ENCODE results near the gene TBC1D17. TPM values are rescaled to one million over a fixed set of nuclear protein-coding genes. Genes with fewer than 3 reads are reported as not detected.

TBC1D17 gene
- total and polyA plus RNA-seq, 11 donors, result 30.1 to 54.8 (median 38.1) TPM

DNA sequence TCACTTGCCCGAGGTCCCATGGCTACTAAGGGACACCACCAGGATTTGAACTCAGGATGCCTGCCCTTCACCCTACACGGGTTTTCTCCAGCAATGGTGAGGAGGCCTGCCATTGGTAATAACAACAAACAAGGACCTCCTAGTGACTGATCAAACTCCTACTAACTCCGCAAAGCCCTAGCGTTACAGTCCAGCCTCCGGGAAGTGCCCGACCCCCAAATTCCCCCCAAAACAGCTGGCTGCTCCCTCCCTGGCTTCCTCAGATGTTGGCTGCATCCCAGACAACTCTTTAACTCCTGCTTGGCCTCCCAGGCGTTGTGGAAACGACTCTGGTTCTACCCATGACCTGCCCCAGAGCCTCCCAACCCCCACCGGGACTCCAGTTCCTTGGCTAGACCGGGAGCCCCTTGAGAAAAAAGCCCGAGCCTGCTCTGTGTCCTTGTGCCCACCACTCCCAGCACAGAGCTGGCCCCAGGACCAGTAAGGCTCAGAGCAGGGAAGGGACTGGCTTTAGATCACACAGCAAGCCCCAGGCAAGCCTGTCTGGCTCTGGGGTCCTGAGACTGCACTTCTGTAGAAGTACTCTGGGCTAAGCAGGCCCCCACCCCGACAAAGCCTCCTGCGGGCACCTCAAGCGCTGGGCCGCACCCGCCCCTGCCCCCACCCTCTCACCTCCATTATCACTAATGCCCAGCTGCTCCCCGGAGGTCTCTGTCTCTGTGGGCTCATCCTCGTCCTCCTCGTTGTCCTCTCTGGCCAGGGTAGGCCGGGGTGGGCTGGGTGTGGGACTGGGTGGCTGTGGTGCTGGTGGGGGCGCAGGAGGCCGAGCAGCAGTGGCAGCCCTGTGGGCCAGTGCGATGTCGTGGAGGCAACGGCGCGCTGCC lies 5.0 kb upstream of the TBC1D17 start:
- H3K4me3 ChIP-seq, result no peak overlapping the region
- no peak overlapping the region for H3K27ac ChIP-seq
- H3K4me1 ChIP-seq, result peaks cover 3 to 47% (median 33%) of the 10 kb centered on the region in 12 donors
- 84 to 89% (median 86%) methylated on average over 18 to 27 of the region's 27 CpGs for WGBS, 4 donors
- ATAC-seq (no peak), DNase-seq (peak in 1 of 5 donors; percentile 53)
- intact Hi-C loops (cut with DNase I), result no loop called here
- H3K36me3 ChIP-seq, result peaks cover 0 to 29% (median 6%) of the 10 kb centered on the region in 9 donors
- TF ChIP-seq, protein P1, sequence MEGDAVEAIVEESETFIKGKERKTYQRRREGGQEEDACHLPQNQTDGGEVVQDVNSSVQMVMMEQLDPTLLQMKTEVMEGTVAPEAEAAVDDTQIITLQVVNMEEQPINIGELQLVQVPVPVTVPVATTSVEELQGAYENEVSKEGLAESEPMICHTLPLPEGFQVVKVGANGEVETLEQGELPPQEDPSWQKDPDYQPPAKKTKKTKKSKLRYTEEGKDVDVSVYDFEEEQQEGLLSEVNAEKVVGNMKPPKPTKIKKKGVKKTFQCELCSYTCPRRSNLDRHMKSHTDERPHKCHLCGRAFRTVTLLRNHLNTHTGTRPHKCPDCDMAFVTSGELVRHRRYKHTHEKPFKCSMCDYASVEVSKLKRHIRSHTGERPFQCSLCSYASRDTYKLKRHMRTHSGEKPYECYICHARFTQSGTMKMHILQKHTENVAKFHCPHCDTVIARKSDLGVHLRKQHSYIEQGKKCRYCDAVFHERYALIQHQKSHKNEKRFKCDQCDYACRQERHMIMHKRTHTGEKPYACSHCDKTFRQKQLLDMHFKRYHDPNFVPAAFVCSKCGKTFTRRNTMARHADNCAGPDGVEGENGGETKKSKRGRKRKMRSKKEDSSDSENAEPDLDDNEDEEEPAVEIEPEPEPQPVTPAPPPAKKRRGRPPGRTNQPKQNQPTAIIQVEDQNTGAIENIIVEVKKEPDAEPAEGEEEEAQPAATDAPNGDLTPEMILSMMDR (IDR thresholded peaks at IDR 0.05), result no peak
- no peak for TF ChIP-seq POLR2A (IDR thresholded peaks at IDR 0.05)
- H3K27me3 ChIP-seq, result no peaks in the 10 kb centered on the region
- H3K9me3 ChIP-seq, result no peaks in the 10 kb centered on the region

DNA sequence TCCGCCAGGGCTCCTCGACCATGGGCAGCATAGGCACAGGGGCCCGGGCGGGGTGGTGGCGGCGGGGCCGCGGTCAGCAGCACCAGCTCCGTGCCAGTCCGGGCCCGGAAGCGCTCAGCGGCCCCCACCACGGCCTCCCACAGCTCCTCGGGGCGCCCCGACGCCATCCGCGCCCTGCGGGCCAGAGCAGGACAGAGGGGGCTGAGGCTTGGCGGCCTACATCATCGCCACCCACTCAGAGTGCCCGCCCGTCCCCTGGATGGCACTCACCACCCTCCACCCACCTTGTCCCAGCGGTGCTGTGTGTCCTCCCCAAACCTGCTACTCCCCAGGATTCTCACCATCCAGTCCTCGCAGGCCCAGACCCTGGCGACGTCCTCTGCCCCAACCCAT lies 4.4 kb upstream of the TBC1D17 start:
- TF ChIP-seq, protein P1 (IDR thresholded peaks at IDR 0.05), result no peak
- no peak for TF ChIP-seq POLR2A (IDR thresholded peaks at IDR 0.05)
- H3K9me3 ChIP-seq, result no peaks in the 10 kb centered on the region
- DNase-seq, result no peak
- H3K27ac ChIP-seq, result no peak overlapping the region
- peaks cover 3 to 47% (median 30%) of the 10 kb centered on the region in 12 donors for H3K4me1 ChIP-seq
- H3K36me3 ChIP-seq, result peaks cover 0 to 29% (median 6%) of the 10 kb centered on the region in 9 donors
- H3K27me3 ChIP-seq, result no peaks in the 10 kb centered on the region
- 91 to 97% (median 92%) methylated on average over 5 to 29 of the region's 29 CpGs for WGBS, 4 donors
- intact Hi-C loops (cut with DNase I), result no loop called here
- H3K4me3 ChIP-seq, result no peak overlapping the region
- ATAC-seq, result no peak

DNA sequence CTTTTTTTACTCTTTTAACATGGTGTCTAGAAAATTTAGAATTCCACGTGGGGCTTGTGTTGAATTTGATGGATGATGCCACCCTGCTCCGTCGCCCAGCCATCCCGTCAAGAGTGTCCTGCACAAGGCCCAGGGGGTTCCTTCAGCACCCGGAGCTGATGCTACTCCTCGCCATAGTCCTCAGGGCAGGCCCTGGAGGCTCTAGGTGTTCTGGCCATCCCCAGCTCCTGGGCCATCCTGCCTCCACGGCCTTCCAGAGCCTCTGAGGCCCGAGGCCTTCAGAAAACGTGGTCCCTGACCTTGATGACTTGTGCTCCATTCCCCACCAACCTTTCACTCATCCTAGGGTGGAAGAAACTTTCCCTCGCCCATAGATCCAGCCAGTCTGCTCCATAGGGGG lies 3.7 kb upstream of the TBC1D17 start:
- TF ChIP-seq POLR2A (IDR thresholded peaks at IDR 0.05), result no peak
- TF ChIP-seq, protein P1 (IDR thresholded peaks at IDR 0.05), result no peak
- WGBS, 4 donors, result 85 to 91% (median 88%) methylated on average over 10 of the region's 10 CpGs
- intact Hi-C loops (cut with DNase I), result no loop called here
- H3K4me3 ChIP-seq, result no peak overlapping the region
- H3K27ac ChIP-seq, result no peak overlapping the region
- peaks cover 0 to 29% (median 6%) of the 10 kb centered on the region in 9 donors for H3K36me3 ChIP-seq
- peaks cover 3 to 47% (median 31%) of the 10 kb centered on the region in 12 donors for H3K4me1 ChIP-seq
- ATAC-seq (no peak), DNase-seq (no peak)
- no peaks in the 10 kb centered on the region for H3K9me3 ChIP-seq
- H3K27me3 ChIP-seq, result no peaks in the 10 kb centered on the region

DNA sequence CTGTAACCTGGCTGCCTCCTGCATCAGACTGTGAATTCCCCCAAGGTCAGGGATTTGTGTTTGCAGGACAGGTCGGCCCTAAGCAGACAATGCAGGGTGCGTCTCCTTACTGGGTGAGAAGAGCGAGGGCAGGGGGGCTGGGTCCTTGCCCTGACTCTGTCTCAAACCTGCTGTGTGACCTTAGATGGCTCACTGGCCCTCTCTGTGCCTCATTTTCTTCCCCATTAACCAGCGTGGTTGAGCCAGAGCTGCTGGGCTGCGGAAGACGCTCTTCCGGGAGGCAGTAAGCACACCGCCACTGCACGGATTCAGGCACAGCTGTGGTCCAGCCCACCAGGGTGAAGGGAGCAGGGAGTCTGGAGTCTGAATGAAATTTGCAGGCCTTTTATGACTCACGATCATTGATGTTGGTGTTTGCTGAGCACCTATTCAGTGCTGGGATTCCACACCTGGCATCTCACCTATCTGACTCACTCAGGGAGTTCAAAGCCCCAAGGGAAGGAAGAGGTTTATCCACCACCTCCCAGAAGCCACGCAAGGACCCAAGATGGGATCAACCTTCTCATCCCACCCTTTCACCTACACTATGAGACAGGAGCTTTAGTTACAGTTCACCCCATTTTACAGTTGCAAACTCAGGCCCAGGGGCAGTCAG lies 2.9 kb upstream of the TBC1D17 start:
- DNase-seq, result no peak
- H3K27me3 ChIP-seq, result no peaks in the 10 kb centered on the region
- H3K4me3 ChIP-seq, result no peak overlapping the region
- peaks cover 3 to 43% (median 29%) of the 10 kb centered on the region in 12 donors for H3K4me1 ChIP-seq
- 94 to 98% (median 94%) methylated on average over 9 to 11 of the region's 11 CpGs for WGBS, 4 donors
- peaks cover 0 to 33% (median 12%) of the 10 kb centered on the region in 9 donors for H3K36me3 ChIP-seq
- intact Hi-C loops (cut with DNase I), result loop anchor here in 3 of 10 donors (5.0 kb wide), 4 partner anchors 53 to 377 kb away; partner anchors contain the start of genes ADM5 (in 1 of the 3), AP2A1 (in 1 of the 3), ATF5 (in 1 of the 3) and NUP62 (in 1 of the 3)
- ATAC-seq, result no peak
- no peak for TF ChIP-seq POLR2A (IDR thresholded peaks at IDR 0.05)
- TF ChIP-seq, protein P1 (IDR thresholded peaks at IDR 0.05), result no peak
- peak overlapping the region in 1 of 12 donors; percentile 8 for H3K27ac ChIP-seq
- no peaks in the 10 kb centered on the region for H3K9me3 ChIP-seq

Measured in heart left ventricle (tissue), 16 donors.